GM23338 (cell line): ENCODE measurements around the gene RSPH1. TPM values are rescaled to one million over a fixed set of nuclear protein-coding genes. Genes with fewer than 3 reads are reported as not detected.

ENCODE experiments used
- ATAC-seq: fragments of 200-7000 bp; cut with Tn5 transposase; 3 replicates; pipeline ENCODE4 v1.9.1; 2020
- DNase-seq: peaks from one replicate; pipeline ENCODE4 v3.0.0-alpha.2; 2015; ENCODE audit warnings: low spot score
- H2AFZ ChIP-seq: fragments of 200-600 bp; sonication (generic); 2 replicates; pipeline ENCODE4 v1.8.0; 2016; ENCODE audit warnings: antibody characterized with exemption, mild to moderate bottlenecking, moderate library complexity
- H3F3A ChIP-seq: fragments of 200-600 bp; sonication (generic); replicated peaks from 2 replicates; pipeline ENCODE4 v1.8.0; 2017; ENCODE audit warnings: antibody characterized with exemption, mixed run types, low read depth
- H3K27ac ChIP-seq: fragments of 200-600 bp; sonication (generic); 2 replicates; pipeline ENCODE4 v1.6.1; 2016; ENCODE audit warnings: low read depth
- H3K27me3 ChIP-seq: fragments of 200-600 bp; sonication (generic); 2 replicates; pipeline ENCODE4 v1.8.0; 2016; ENCODE audit warnings: mild to moderate bottlenecking, mixed run types, moderate library complexity; ENCODE audit not compliant: insufficient read depth
- H3K36me3 ChIP-seq: fragments of 200-600 bp; sonication (generic); 2 replicates; pipeline ENCODE4 v1.8.0; 2016; ENCODE audit warnings: mild to moderate bottlenecking; ENCODE audit not compliant: insufficient read depth
- H3K4me1 ChIP-seq: fragments of 200-600 bp; sonication (generic); 2 replicates; pipeline ENCODE4 v1.8.0; 2016; ENCODE audit warnings: mild to moderate bottlenecking, moderate library complexity; ENCODE audit not compliant: insufficient read depth
- H3K4me2 ChIP-seq: fragments of 200-600 bp; sonication (generic); 2 replicates; pipeline ENCODE4 v1.7.1; 2017; ENCODE audit warnings: mixed run types
- H3K4me3 ChIP-seq: fragments of 200-600 bp; sonication (generic); 2 replicates; pipeline ENCODE4 v1.6.1; 2016; ENCODE audit warnings: mixed run types
- H3K79me2 ChIP-seq: fragments of 200-600 bp; sonication (generic); replicated peaks from 2 replicates; pipeline ENCODE4 v1.8.0; 2017; ENCODE audit warnings: mild to moderate bottlenecking; ENCODE audit not compliant: insufficient read depth
- H3K9me2 ChIP-seq: fragments of 200-600 bp; sonication (generic); 2 replicates; pipeline ENCODE4 v1.8.0; 2017; ENCODE audit not compliant: insufficient read depth
- H4K20me1 ChIP-seq: fragments of 200-600 bp; sonication (generic); replicated peaks from 2 replicates; pipeline ENCODE4 v1.8.0; 2017; ENCODE audit warnings: mild to moderate bottlenecking; ENCODE audit not compliant: insufficient read depth
- H3K27ac Mint-ChIP-seq: 2 replicates; pipeline ENCODE4 v1.8.0; 2020; ENCODE audit warnings: inconsistent platforms, mild to moderate bottlenecking, moderate library complexity, mixed read lengths
- H3K27me3 Mint-ChIP-seq: 3 replicates; pipeline ENCODE4 v1.8.0; 2022; ENCODE audit warnings: low read depth, mild to moderate bottlenecking, moderate library complexity, mixed read lengths, inconsistent platforms; ENCODE audit not compliant: insufficient read depth, poor library complexity
- H3K36me3 Mint-ChIP-seq: 3 replicates; pipeline ENCODE4 v1.8.0; 2021; ENCODE audit warnings: low read depth, mild to moderate bottlenecking, inconsistent platforms, moderate library complexity, mixed read lengths
- H3K4me1 Mint-ChIP-seq: 3 replicates; pipeline ENCODE4 v1.8.0; 2020; ENCODE audit warnings: mild to moderate bottlenecking, inconsistent platforms, mixed read lengths
- H3K4me3 Mint-ChIP-seq: 3 replicates; pipeline ENCODE4 v1.8.0; 2021; ENCODE audit warnings: moderate library complexity, mild to moderate bottlenecking, inconsistent platforms, mixed read lengths
- H3K9me3 Mint-ChIP-seq: 3 replicates; pipeline ENCODE4 v1.8.0; 2020; ENCODE audit warnings: moderate library complexity, mild to moderate bottlenecking, inconsistent platforms, mixed read lengths
- ETS1 ChIP-seq: IDR thresholded peaks from 2 replicates; pipeline ENCODE4 v1.6.1; 2016; ENCODE audit warnings: antibody characterized with exemption
- EZH2 ChIP-seq: fragments of 200-600 bp; sonication (generic); IDR thresholded peaks from one replicate; pipeline ENCODE4 v1.8.0; 2017; ENCODE audit warnings: antibody characterized with exemption, mild to moderate bottlenecking, low read depth; ENCODE audit not compliant: unreplicated experiment
- JUNB ChIP-seq: IDR thresholded peaks from one replicate; pipeline ENCODE4 v1.6.1; 2016; ENCODE audit warnings: antibody characterized with exemption; ENCODE audit not compliant: unreplicated experiment
- NANOG ChIP-seq: IDR thresholded peaks from 2 replicates; pipeline ENCODE4 v1.6.1; 2016; ENCODE audit warnings: antibody characterized with exemption, borderline replicate concordance
- POLR2AphosphoS5 ChIP-seq: IDR thresholded peaks from 2 replicates; pipeline ENCODE4 v1.6.1; 2016; ENCODE audit warnings: antibody characterized with exemption, low read depth
- REST ChIP-seq: IDR thresholded peaks from one replicate; pipeline ENCODE4 v1.6.1; 2018; ENCODE audit warnings: antibody characterized with exemption; ENCODE audit not compliant: unreplicated experiment
- polyA plus RNA-seq: library from polyadenylated mRNA; unstranded; fragments of >200 nt; fragmentation: Nextera tagmentation; extraction: Ambion mirVana; gene quantifications from 2 replicates; pipeline ENCODE4 v1.2.1, GENCODE V29; 2016
- total RNA-seq: library from RNA; depleted of rRNA; stranded (reverse); fragments of >200 nt; shearing (Covaris generic); gene quantifications from 2 replicates; pipeline ENCODE4 v1.2.3, GENCODE V29; 2014
- TF ChIP-seq, protein P1 (sequence below): fragments of 250-450 bp; sonication (Bioruptor Pico); IDR thresholded peaks from 2 replicates; pipeline ENCODE4 v1.5.0; 2020; ENCODE audit warnings: mild to moderate bottlenecking, moderate library complexity

The RSPH1 gene
- total and polyA plus RNA-seq, 2 experiments from 2014 or later, result 0.23 TPM; not detected in 1

DNA sequence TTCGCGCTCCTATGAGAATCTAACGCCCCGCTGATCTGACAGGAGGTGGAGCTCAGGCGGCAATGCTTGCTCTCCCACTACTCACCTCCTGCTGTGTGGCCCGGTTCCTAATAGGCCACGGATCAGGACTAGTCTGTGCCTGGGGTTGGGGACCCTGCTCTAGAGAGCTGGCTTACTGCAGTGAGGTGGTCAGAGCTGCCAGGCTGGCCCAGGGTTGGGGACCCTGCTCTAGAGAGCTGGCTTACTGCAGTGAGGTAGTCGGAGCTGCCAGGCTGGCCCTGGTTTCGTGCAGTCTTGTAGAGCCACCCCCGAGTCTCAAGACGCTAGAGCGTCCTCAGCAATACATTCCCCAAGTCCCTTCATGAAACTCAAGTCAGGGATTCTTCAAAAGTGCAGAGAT is 45.1 kb upstream of the RSPH1 start:
- H3K36me3 Mint-ChIP-seq, result peaks cover 46% of the 10 kb centered on the region
- no peak overlapping the region for H3K4me3 ChIP-seq
- H3K27me3 ChIP-seq, result no peaks in the 10 kb centered on the region
- no peak overlapping the region for H2AFZ ChIP-seq
- H3K79me2 ChIP-seq, result no peaks in the 10 kb centered on the region
- H4K20me1 ChIP-seq, result peaks cover 12% of the 10 kb centered on the region
- no peak overlapping the region for H3K27ac ChIP-seq
- H3K27me3 Mint-ChIP-seq, result peaks cover 3% of the 10 kb centered on the region
- no peak for ATAC-seq
- H3K4me3 Mint-ChIP-seq, result no peak overlapping the region
- H3K4me1 Mint-ChIP-seq, result peaks cover 4% of the 10 kb centered on the region
- no peak overlapping the region for H3K4me2 ChIP-seq
- no peak for TF ChIP-seq NANOG
- no peak for TF ChIP-seq REST
- no peak for TF ChIP-seq JUNB
- DNase-seq, result no peak
- no peaks in the 10 kb centered on the region for H3K9me3 Mint-ChIP-seq
- H3K27ac Mint-ChIP-seq, result no peak overlapping the region
- no peaks in the 10 kb centered on the region for H3K4me1 ChIP-seq
- H3K36me3 ChIP-seq, result peaks cover 3% of the 10 kb centered on the region
- no peaks in the 10 kb centered on the region for H3F3A ChIP-seq
- no peaks in the 10 kb centered on the region for H3K9me2 ChIP-seq

- Mint-ChIP-seq H3K27me3 (peaks cover 4% of the 10 kb centered on the region), H3K4me3 (no peak overlapping the region), H3K36me3 (peaks cover 43% of the 10 kb centered on the region), H3K9me3 (no peaks in the 10 kb centered on the region), H3K27ac (peak overlapping the region; percentile 29), H3K4me1 (peaks cover 4% of the 10 kb centered on the region)
- Histone ChIP-seq H3F3A (no peaks in the 10 kb centered on the region), H3K27me3 (no peaks in the 10 kb centered on the region), H3K4me3 (no peak overlapping the region), H2AFZ (no peak overlapping the region), H3K36me3 (peaks cover 3% of the 10 kb centered on the region; the same call in 1 of the 2 replicates), H3K27ac (0 out of 2 replicates have a peak overlapping the region, but pooled peaks have one; percentile 13), H4K20me1 (peaks cover 12% of the 10 kb centered on the region), H3K4me2 (no peak overlapping the region), H3K79me2 (no peaks in the 10 kb centered on the region), H3K4me1 (no peaks in the 10 kb centered on the region), H3K9me2 (no peaks in the 10 kb centered on the region)
- DNase-seq (no peak), ATAC-seq (no peak)
- TF ChIP-seq ETS1 (no peak), EZH2 (no peak), REST (no peak), POLR2AphosphoS5 (no peak), JUNB (no peak)
- TF ChIP-seq, protein P1, sequence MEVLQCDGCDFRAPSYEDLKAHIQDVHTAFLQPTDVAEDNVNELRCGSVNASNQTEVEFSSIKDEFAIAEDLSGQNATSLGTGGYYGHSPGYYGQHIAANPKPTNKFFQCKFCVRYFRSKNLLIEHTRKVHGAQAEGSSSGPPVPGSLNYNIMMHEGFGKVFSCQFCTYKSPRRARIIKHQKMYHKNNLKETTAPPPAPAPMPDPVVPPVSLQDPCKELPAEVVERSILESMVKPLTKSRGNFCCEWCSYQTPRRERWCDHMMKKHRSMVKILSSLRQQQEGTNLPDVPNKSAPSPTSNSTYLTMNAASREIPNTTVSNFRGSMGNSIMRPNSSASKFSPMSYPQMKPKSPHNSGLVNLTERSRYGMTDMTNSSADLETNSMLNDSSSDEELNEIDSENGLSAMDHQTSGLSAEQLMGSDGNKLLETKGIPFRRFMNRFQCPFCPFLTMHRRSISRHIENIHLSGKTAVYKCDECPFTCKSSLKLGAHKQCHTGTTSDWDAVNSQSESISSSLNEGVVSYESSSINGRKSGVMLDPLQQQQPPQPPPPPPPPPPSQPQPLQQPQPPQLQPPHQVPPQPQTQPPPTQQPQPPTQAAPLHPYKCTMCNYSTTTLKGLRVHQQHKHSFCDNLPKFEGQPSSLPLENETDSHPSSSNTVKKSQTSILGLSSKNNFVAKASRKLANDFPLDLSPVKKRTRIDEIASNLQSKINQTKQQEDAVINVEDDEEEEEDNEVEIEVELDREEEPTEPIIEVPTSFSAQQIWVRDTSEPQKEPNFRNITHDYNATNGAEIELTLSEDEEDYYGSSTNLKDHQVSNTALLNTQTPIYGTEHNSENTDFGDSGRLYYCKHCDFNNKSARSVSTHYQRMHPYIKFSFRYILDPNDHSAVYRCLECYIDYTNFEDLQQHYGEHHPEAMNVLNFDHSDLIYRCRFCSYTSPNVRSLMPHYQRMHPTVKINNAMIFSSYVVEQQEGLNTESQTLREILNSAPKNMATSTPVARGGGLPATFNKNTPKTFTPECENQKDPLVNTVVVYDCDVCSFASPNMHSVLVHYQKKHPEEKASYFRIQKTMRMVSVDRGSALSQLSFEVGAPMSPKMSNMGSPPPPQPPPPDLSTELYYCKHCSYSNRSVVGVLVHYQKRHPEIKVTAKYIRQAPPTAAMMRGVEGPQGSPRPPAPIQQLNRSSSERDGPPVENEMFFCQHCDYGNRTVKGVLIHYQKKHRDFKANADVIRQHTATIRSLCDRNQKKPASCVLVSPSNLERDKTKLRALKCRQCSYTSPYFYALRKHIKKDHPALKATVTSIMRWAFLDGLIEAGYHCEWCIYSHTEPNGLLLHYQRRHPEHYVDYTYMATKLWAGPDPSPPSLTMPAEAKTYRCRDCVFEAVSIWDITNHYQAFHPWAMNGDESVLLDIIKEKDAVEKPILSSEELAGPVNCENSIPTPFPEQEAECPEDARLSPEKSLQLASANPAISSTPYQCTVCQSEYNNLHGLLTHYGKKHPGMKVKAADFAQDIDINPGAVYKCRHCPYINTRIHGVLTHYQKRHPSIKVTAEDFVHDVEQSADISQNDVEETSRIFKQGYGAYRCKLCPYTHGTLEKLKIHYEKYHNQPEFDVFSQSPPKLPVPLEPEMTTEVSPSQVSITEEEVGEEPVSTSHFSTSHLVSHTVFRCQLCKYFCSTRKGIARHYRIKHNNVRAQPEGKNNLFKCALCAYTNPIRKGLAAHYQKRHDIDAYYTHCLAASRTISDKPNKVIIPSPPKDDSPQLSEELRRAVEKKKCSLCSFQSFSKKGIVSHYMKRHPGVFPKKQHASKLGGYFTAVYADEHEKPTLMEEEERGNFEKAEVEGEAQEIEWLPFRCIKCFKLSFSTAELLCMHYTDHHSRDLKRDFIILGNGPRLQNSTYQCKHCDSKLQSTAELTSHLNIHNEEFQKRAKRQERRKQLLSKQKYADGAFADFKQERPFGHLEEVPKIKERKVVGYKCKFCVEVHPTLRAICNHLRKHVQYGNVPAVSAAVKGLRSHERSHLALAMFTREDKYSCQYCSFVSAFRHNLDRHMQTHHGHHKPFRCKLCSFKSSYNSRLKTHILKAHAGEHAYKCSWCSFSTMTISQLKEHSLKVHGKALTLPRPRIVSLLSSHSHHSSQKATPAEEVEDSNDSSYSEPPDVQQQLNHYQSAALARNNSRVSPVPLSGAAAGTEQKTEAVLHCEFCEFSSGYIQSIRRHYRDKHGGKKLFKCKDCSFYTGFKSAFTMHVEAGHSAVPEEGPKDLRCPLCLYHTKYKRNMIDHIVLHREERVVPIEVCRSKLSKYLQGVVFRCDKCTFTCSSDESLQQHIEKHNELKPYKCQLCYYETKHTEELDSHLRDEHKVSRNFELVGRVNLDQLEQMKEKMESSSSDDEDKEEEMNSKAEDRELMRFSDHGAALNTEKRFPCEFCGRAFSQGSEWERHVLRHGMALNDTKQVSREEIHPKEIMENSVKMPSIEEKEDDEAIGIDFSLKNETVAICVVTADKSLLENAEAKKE (CRISPR knock-in tag), result no peak
Observed at GRCh38 chr21:42540396-42540795, 44.4 kb upstream of the RSPH1 start.
